ENCODE results near the gene CDYL2.
A peak's percentile ranks its signal among the peaks of the same experiment; 100 is the strongest.

CDYL2 gene

DNA sequence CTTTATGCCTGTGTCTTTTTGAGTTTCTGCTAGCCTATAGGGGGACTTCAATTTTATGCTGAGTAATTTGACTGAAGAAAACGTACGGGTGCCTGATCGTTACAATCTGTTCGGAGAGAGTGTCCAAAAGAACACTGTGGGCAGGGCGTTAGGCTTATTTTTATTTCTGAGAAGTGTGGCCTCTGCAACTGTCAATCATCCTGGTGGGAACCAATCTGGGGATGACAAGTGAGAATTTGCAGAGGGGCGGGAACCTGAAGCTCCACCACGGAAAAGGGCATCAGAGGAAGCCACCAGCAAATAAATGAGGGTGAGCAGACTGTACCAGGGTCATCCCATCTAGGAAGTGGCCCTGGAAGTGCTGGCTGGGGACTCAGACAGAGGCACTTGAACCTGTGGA lies 12.0 kb upstream of the CDYL2 start:
- TF ChIP-seq REST (IDR thresholded peaks at IDR 0.05; ENCODE audit: insufficient read depth in 1 of 2, low read depth in 2 of 2, low read length in 2 of 2): no peak

DNA sequence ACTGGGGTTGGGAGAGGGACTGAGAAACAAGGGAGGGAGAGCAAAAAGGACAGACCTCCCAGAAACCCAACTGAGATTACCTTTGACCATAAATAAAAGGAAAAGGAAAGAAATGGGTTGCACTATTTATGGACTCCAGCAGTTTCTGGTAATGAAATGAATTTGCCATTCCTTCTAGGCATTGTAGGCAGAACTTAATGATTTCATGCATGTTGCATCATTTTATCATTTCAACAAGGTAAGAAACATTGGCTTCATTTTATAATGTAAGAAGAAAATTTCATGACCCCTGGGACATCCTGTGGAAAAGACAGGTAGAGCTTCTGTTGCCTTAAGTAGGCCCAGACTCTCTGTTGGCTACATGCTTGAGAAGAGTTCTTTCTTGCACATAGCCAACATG lies 8.2 kb upstream of the CDYL2 start:
- TF ChIP-seq TAF1 (IDR thresholded peaks at IDR 0.05; ENCODE audit: borderline replicate concordance, insufficient read depth, low read length) (no peak), FOXP2 (optimal IDR thresholded peaks at IDR 0.05; ENCODE audit: borderline replicate concordance, extremely low read depth, extremely low read length, insufficient read depth) (no peak), REST (IDR thresholded peaks at IDR 0.05; ENCODE audit: insufficient read depth in 1 of 2, low read depth in 2 of 2, low read length in 2 of 2) (no peak), POLR2AphosphoS5 (IDR thresholded peaks at IDR 0.05; ENCODE audit: low read depth, low read length) (no peak)

DNA sequence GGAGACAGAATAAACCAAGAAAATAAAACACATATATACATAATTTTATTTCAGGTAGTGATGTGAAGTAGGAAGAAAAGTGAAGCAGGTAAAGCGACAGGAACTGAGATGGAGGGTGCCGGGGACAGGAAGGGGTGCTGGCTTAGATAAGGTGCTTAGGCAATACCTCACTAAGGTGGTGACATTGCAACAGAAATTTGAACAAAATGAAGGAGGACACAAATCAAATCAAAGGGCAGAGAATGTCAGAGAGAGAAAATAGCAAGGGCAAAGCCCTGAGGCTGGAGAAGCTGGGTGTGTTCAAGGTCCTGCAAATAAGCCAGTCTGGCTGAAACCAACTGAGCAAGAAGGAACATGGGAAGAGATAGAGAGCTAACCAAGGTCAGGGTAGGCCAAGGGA lies 5.0 kb upstream of the CDYL2 start:
- no peak for TF ChIP-seq FOXP2 (optimal IDR thresholded peaks at IDR 0.05; ENCODE audit: borderline replicate concordance, extremely low read depth, extremely low read length, insufficient read depth)

DNA sequence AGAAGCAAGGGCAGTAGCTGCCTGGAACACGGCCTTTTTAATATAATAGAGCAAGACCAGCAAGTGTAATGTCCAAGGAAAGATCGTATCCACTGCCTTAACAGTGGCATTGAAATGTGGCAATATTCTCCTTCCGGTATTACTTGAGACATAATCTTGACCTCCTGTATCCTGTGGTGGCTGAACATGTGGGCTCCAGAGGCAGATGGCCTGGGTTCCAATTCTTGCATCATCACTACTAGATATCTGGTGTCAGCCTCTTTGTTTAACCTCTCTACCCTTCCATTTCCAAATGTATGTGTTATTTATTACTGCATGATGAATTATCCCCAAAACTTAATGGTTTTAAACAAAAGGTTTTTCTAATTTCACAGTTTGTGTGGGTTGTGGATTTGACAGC lies 3.5 kb upstream of the CDYL2 start:
- no peak for TF ChIP-seq POLR2AphosphoS5 (IDR thresholded peaks at IDR 0.05; ENCODE audit: low read depth, low read length)
- TF ChIP-seq TAF1 (IDR thresholded peaks at IDR 0.05; ENCODE audit: borderline replicate concordance, insufficient read depth, low read length): no peak
- TF ChIP-seq REST (IDR thresholded peaks at IDR 0.05; ENCODE audit: insufficient read depth in 1 of 2, low read depth in 2 of 2, low read length in 2 of 2): no peak
- TF ChIP-seq FOXP2 (optimal IDR thresholded peaks at IDR 0.05; ENCODE audit: borderline replicate concordance, extremely low read depth, extremely low read length, insufficient read depth): no peak

GRCh38 chr16:80806927-80807340 lies 2.5 kb upstream of the CDYL2 start:
- 0 out of 2 replicates have a peak, but pooled peaks have one; percentile 22 for TF ChIP-seq POLR2AphosphoS5 (IDR thresholded peaks at IDR 0.05; ENCODE audit: low read depth, low read length)
- TF ChIP-seq TAF1 (IDR thresholded peaks at IDR 0.05; ENCODE audit: borderline replicate concordance, insufficient read depth, low read length): no peak
- TF ChIP-seq FOXP2 (optimal IDR thresholded peaks at IDR 0.05; ENCODE audit: borderline replicate concordance, extremely low read depth, extremely low read length, insufficient read depth): no peak
- no peak for TF ChIP-seq REST (IDR thresholded peaks at IDR 0.05; ENCODE audit: insufficient read depth in 1 of 2, low read depth in 2 of 2, low read length in 2 of 2)
- TF ChIP-seq SIN3A (IDR thresholded peaks at IDR 0.05; ENCODE audit: borderline replicate concordance, insufficient read depth, low read length): peak; percentile 70; the same call in 1 of the 2 replicates

- TF ChIP-seq FOXP2 (optimal IDR thresholded peaks at IDR 0.05; ENCODE audit: borderline replicate concordance, extremely low read depth, extremely low read length, insufficient read depth) (no peak), REST (IDR thresholded peaks at IDR 0.05; ENCODE audit: insufficient read depth in 1 of 2, low read depth in 2 of 2, low read length in 2 of 2) (no peak), TAF1 (IDR thresholded peaks at IDR 0.05; ENCODE audit: borderline replicate concordance, insufficient read depth, low read length) (no peak), SIN3A (IDR thresholded peaks at IDR 0.05; ENCODE audit: borderline replicate concordance, insufficient read depth, low read length) (no peak), POLR2AphosphoS5 (IDR thresholded peaks at IDR 0.05; ENCODE audit: low read depth, low read length) (no peak)
Measured at GRCh38 chr16:80806289-80806688, 1.9 kb upstream of the CDYL2 start.
